Thyroid gland (tissue), 4 donors: ENCODE data around the gene SPTB. TPM values are rescaled to one million over a fixed set of nuclear protein-coding genes. Genes with fewer than 3 reads are reported as not detected.

Experiments used
- DNase-seq, 2 donors: peaks; one replicate each; pipeline ENCODE4 v3.0.0-alpha.2; 2019
- H3K27ac ChIP-seq, 3 donors: fragments of 200-600 bp; sonication (generic); 1 replicate in 2 of 3; 2 replicates in 1 of 3; pipeline ENCODE4 v1.5.1; 2016 to 2019; ENCODE audit warnings: mild to moderate bottlenecking in 1 of 3, moderate library complexity in 1 of 3
- H3K27me3 ChIP-seq: fragments of 200-600 bp; sonication (generic); one replicate; pipeline ENCODE4 v1.5.1; 2019
- H3K36me3 ChIP-seq, 2 donors: fragments of 200-600 bp; sonication (generic); one replicate each; pipeline ENCODE4 v1.5.1; 2016 to 2019
- H3K4me1 ChIP-seq, 2 donors: fragments of 200-600 bp; sonication (generic); one replicate each; pipeline ENCODE4 v1.5.1; 2017 to 2019
- H3K4me3 ChIP-seq, 3 donors: fragments of 200-600 bp; sonication (generic); replicated peaks in 1 of 3; 1 replicate in 2 of 3; 2 replicates in 1 of 3; pipeline ENCODE4 v1.5.1; 2016; ENCODE audit warnings: mild to moderate bottlenecking in 1 of 3
- H3K9me3 ChIP-seq: fragments of 200-600 bp; sonication (generic); one replicate; pipeline ENCODE4 v1.5.1; 2017
- CTCF ChIP-seq, 6 experiments: fragments of 200-600 bp in 3 of 6; fragments of 450-650 bp in 3 of 6; sonication (generic) in 3 of 6; IDR thresholded peaks; one replicate each; pipeline ENCODE4 v1.5.1; 2016 to 2019; ENCODE audit warnings: antibody characterized with exemption in 6 of 6, mild to moderate bottlenecking in 2 of 6, inconsistent platforms in 1 of 6, moderate library complexity in 1 of 6
- POLR2A ChIP-seq, 2 donors: fragments of 450-650 bp; IDR thresholded peaks; one replicate each; pipeline ENCODE4 v1.6.1; 2017; ENCODE audit warnings: antibody characterized with exemption in 2 of 2, mild to moderate bottlenecking in 2 of 2, moderate library complexity in 1 of 2
- WGBS, 2 donors: methylation state at CpG; one replicate each; pipeline ENCODE4 v1.1.5; 2017; 5-methylcytosine and 5-hydroxymethylcytosine counted together
- intact Hi-C: fragments of 100-400 bp; cut with DNase I; formaldehyde crosslinking; loops from one replicate; pipeline ENCODE4 v1.15.1; 2023
- total RNA-seq, 4 donors: library from RNA; depleted of rRNA; stranded (reverse); fragments of >200 nt; gene quantifications; one replicate each; pipeline ENCODE4 v1.2.3, GENCODE V29; 2016

SPTB gene
- 1 to 10 TPM in 1 of 4 donors, under 1 TPM in 3; 0.33 to 1.9 (median 0.61) TPM for total RNA-seq

GRCh38 chr14:64879635-64880220, at the start of gene SPTB:
Gene SPTB, minus strand, starts transcription at chr14:64879907. Its CDS starts 56,813 bp downstream, at chr14:64823094.
- intact Hi-C loops = loop anchor here (10.0 kb wide), 1 partner anchor 205 kb away; no protein-coding TSS in a partner anchor
- TF ChIP-seq CTCF (IDR thresholded peaks at IDR 0.05) = no peak
- no peak for TF ChIP-seq POLR2A (IDR thresholded peaks at IDR 0.05)
- Histone ChIP-seq H3K27ac (no peak within 1 kb of the TSS), H3K27me3 (no peaks in the 10 kb centered on the region), H3K4me3 (peak within 1 kb of the TSS; percentile 6 to 55 (median 49)), H3K36me3 (no peaks in the 10 kb centered on the region), H3K4me1 (peaks cover 0 to 16% of the 10 kb centered on the region in 2 donors), H3K9me3 (no peaks in the 10 kb centered on the region)
- 0% methylated on average over 17 of the region's 61 CpGs; no CpG with 5 or more reads in 1 of the 2 donors for WGBS, 2 donors
- DNase-seq = peak; percentile 35 to 43

GRCh38 chr14:64929014-64929359, 49.3 kb upstream of the SPTB start:
- Histone ChIP-seq H3K4me1 (peaks cover 0 to 3% of the 10 kb centered on the region in 2 donors), H3K27ac (no peak overlapping the region), H3K4me3 (no peak overlapping the region), H3K27me3 (no peaks in the 10 kb centered on the region), H3K9me3 (no peaks in the 10 kb centered on the region), H3K36me3 (peaks cover 24 to 25% of the 10 kb centered on the region in 2 donors)
- TF ChIP-seq POLR2A (IDR thresholded peaks at IDR 0.05) = no peak
- no peak for TF ChIP-seq CTCF (IDR thresholded peaks at IDR 0.05)
- DNase-seq = no peak
- intact Hi-C loops = no loop called here
- WGBS, 2 donors = 95 to 97% methylated on average over 3 of the region's 3 CpGs

GRCh38 chr14:64928239-64929013, 48.7 kb upstream of the SPTB start:
- H3K36me3 ChIP-seq = peaks cover 20 to 25% of the 10 kb centered on the region in 2 donors
- H3K27ac ChIP-seq = no peak overlapping the region
- H3K4me1 ChIP-seq = peaks cover 0 to 3% of the 10 kb centered on the region in 2 donors
- no peak for DNase-seq
- 81 to 83% methylated on average over 7 of the region's 7 CpGs for WGBS, 2 donors
- no peak for TF ChIP-seq CTCF (IDR thresholded peaks at IDR 0.05)
- H3K9me3 ChIP-seq = no peaks in the 10 kb centered on the region
- no peaks in the 10 kb centered on the region for H3K27me3 ChIP-seq
- intact Hi-C loops = no loop called here
- H3K4me3 ChIP-seq = no peak overlapping the region

GRCh38 chr14:64927031-64927430, 47.3 kb upstream of the SPTB start:
- WGBS, 2 donors = 92 to 94% methylated on average over 3 of the region's 3 CpGs
- Histone ChIP-seq H3K4me1 (peaks cover 0 to 3% of the 10 kb centered on the region in 2 donors), H3K36me3 (peaks cover 20 to 25% of the 10 kb centered on the region in 2 donors), H3K27ac (no peak overlapping the region), H3K4me3 (no peak overlapping the region), H3K27me3 (no peaks in the 10 kb centered on the region), H3K9me3 (no peaks in the 10 kb centered on the region)
- no peak for DNase-seq
- no peak for TF ChIP-seq CTCF (IDR thresholded peaks at IDR 0.05)
- intact Hi-C loops = no loop called here

- no peak for DNase-seq
- Histone ChIP-seq H3K27ac (no peak overlapping the region), H3K4me3 (no peak overlapping the region), H3K36me3 (peaks cover 20 to 25% of the 10 kb centered on the region in 2 donors), H3K27me3 (no peaks in the 10 kb centered on the region), H3K9me3 (no peaks in the 10 kb centered on the region), H3K4me1 (peaks cover 0 to 3% of the 10 kb centered on the region in 2 donors)
- 79 to 95% methylated on average over 4 of the region's 4 CpGs for WGBS, 2 donors
- TF ChIP-seq POLR2A (IDR thresholded peaks at IDR 0.05) (no peak), CTCF (IDR thresholded peaks at IDR 0.05) (no peak)
- intact Hi-C loops = no loop called here
Observed at GRCh38 chr14:64926398-64926995, 46.8 kb upstream of the SPTB start.
